GM23248 (cell line): Measurements from ENCODE around the gene ELL2. TPM values are rescaled to one million over a fixed set of nuclear protein-coding genes. Genes with fewer than 3 reads are reported as not detected.

Experiments
- DNase-seq: peaks from one replicate; pipeline ENCODE4 v3.0.0-alpha.2; 2015
- H2AFZ ChIP-seq: fragments of 200-600 bp; sonication (generic); 2 replicates; pipeline ENCODE4 v1.6.1; 2016; ENCODE audit warnings: antibody characterized with exemption
- H3F3A ChIP-seq: fragments of 200-600 bp; sonication (generic); 2 replicates; pipeline ENCODE4 v1.6.1; 2016; ENCODE audit warnings: mild to moderate bottlenecking, antibody characterized with exemption, mixed run types; ENCODE audit not compliant: insufficient read depth
- H3K27ac ChIP-seq: fragments of 200-600 bp; sonication (generic); 2 replicates; pipeline ENCODE4 v1.5.1; 2016; ENCODE audit warnings: mild to moderate bottlenecking
- H3K27me3 ChIP-seq: fragments of 200-600 bp; sonication (generic); replicated peaks from 2 replicates; pipeline ENCODE4 v1.6.1; 2016; ENCODE audit warnings: mild to moderate bottlenecking; ENCODE audit not compliant: insufficient read depth
- H3K36me3 ChIP-seq: fragments of 200-600 bp; sonication (generic); 2 replicates; pipeline ENCODE4 v1.6.1; 2016; ENCODE audit warnings: low read depth, mild to moderate bottlenecking
- H3K4me1 ChIP-seq: fragments of 200-600 bp; sonication (generic); 2 replicates; pipeline ENCODE4 v1.6.1; 2016; ENCODE audit warnings: mild to moderate bottlenecking; ENCODE audit not compliant: insufficient read depth
- H3K4me2 ChIP-seq: fragments of 200-600 bp; sonication (generic); one replicate; pipeline ENCODE4 v1.6.1; 2016; ENCODE audit warnings: mild to moderate bottlenecking; ENCODE audit not compliant: unreplicated experiment
- H3K4me3 ChIP-seq: fragments of 200-600 bp; sonication (generic); 2 replicates; pipeline ENCODE4 v1.5.1; 2016; ENCODE audit warnings: mild to moderate bottlenecking
- H3K79me2 ChIP-seq: fragments of 200-600 bp; sonication (generic); 2 replicates; pipeline ENCODE4 v1.6.1; 2016; ENCODE audit warnings: mild to moderate bottlenecking; ENCODE audit not compliant: insufficient read depth
- H3K9ac ChIP-seq: fragments of 200-600 bp; sonication (generic); 2 replicates; pipeline ENCODE4 v1.6.1; 2016; ENCODE audit warnings: mild to moderate bottlenecking
- H3K9me2 ChIP-seq: fragments of 200-600 bp; sonication (generic); 2 replicates; pipeline ENCODE4 v1.6.1; 2016; ENCODE audit warnings: mixed run types, mild to moderate bottlenecking, moderate library complexity; ENCODE audit not compliant: insufficient read depth
- H3K9me3 ChIP-seq: fragments of 200-600 bp; sonication (generic); one replicate; pipeline ENCODE4 v1.6.1; 2017; ENCODE audit warnings: low read depth
- H4K20me1 ChIP-seq: fragments of 200-600 bp; sonication (generic); 2 replicates; pipeline ENCODE4 v1.6.0; 2016; ENCODE audit not compliant: insufficient read depth
- EZH2 ChIP-seq: fragments of 200-600 bp; sonication (generic); IDR thresholded peaks from 2 replicates; pipeline ENCODE4 v1.6.1; 2018; ENCODE audit warnings: antibody characterized with exemption, mild to moderate bottlenecking; ENCODE audit not compliant: insufficient read depth, poor library complexity, severe bottlenecking
- EZH2phosphoT487 ChIP-seq: fragments of 200-600 bp; sonication (generic); IDR thresholded peaks from 2 replicates; pipeline ENCODE4 v1.6.1; 2018; ENCODE audit warnings: antibody characterized with exemption, moderate library complexity, mild to moderate bottlenecking, low read depth; ENCODE audit not compliant: insufficient read depth
- WGBS, 2 experiments: methylation state at CpG; one replicate each; pipeline ENCODE4 v1.1.6; 2015 to 2017; ENCODE audit warnings: low lambda C conversion rate in 2 of 2, low coverage in 1 of 2; ENCODE audit errors: missing lambda C conversion rate in 2 of 2; 5-methylcytosine and 5-hydroxymethylcytosine counted together
- in situ Hi-C: fragments of 300-500 bp; cut with MboI; formaldehyde crosslinking; loops from 2 replicates; pipeline ENCODE4 v1.15.0; 2020
- polyA plus RNA-seq: library from polyadenylated mRNA; unstranded; fragments of >200 nt; fragmentation: Nextera tagmentation; extraction: Ambion mirVana; gene quantifications from 2 replicates; pipeline ENCODE4 v1.2.1, GENCODE V29; 2016
- total RNA-seq: library from RNA; depleted of rRNA; stranded (reverse); fragments of >200 nt; shearing (Covaris generic); gene quantifications from 2 replicates; pipeline ENCODE4 v1.2.3, GENCODE V29; 2014

ELL2 gene
- total and polyA plus RNA-seq, 2 experiments from 2014 or later = 159 to 243 TPM

GRCh38 chr5:95920822-95921221 lies 40.8 kb downstream of the ELL2 start:
- Histone ChIP-seq H3K9ac (no peak overlapping the region), H3K4me2 (no peak overlapping the region), H3K27ac (peak overlapping the region; percentile 48), H3F3A (peaks cover 98% of the 10 kb centered on the region), H3K9me3 (no peaks in the 10 kb centered on the region), H3K36me3 (peaks cover 76% of the 10 kb centered on the region), H2AFZ (no peak overlapping the region), H3K9me2 (no peaks in the 10 kb centered on the region), H3K79me2 (peaks cover 100% of the 10 kb centered on the region), H4K20me1 (peaks cover 56% of the 10 kb centered on the region), H3K27me3 (no peaks in the 10 kb centered on the region), H3K4me3 (no peak overlapping the region), H3K4me1 (peaks cover 72% of the 10 kb centered on the region)
- no peak for TF ChIP-seq EZH2phosphoT487
- TF ChIP-seq EZH2 = no peak
- DNase-seq = no peak
- in situ Hi-C loops = no loop called here
- 100% methylated on average over 1 of the region's 1 CpG for WGBS, 2 experiments

GRCh38 chr5:95919658-95920057 lies 42.0 kb downstream of the ELL2 start:
- peaks cover 53% of the 10 kb centered on the region for H4K20me1 ChIP-seq
- no peak overlapping the region for H3K4me3 ChIP-seq
- H3K4me2 ChIP-seq = peak overlapping the region; percentile 23
- no peaks in the 10 kb centered on the region for H3K9me2 ChIP-seq
- peaks cover 77% of the 10 kb centered on the region for H3K4me1 ChIP-seq
- in situ Hi-C loops = no loop called here
- no peaks in the 10 kb centered on the region for H3K27me3 ChIP-seq
- DNase-seq = no peak
- WGBS, 2 experiments = 97 to 98% methylated on average over 2 of the region's 2 CpGs
- no peak overlapping the region for H2AFZ ChIP-seq
- peaks cover 96% of the 10 kb centered on the region for H3F3A ChIP-seq
- H3K36me3 ChIP-seq = peaks cover 77% of the 10 kb centered on the region
- H3K79me2 ChIP-seq = peaks cover 100% of the 10 kb centered on the region
- H3K27ac ChIP-seq = peak overlapping the region; percentile 38
- no peaks in the 10 kb centered on the region for H3K9me3 ChIP-seq
- H3K9ac ChIP-seq = 0 out of 2 replicates have a peak overlapping the region, but pooled peaks have one; percentile 10
- TF ChIP-seq EZH2 (no peak), EZH2phosphoT487 (no peak)

GRCh38 chr5:95918421-95919006 lies 43.1 kb downstream of the ELL2 start:
- in situ Hi-C loops = no loop called here
- Histone ChIP-seq H3K9me3 (no peaks in the 10 kb centered on the region), H3K9ac (peak overlapping the region; percentile 6; the same call in 1 of the 2 replicates), H3K9me2 (no peaks in the 10 kb centered on the region), H4K20me1 (peaks cover 47% of the 10 kb centered on the region), H3F3A (peaks cover 91% of the 10 kb centered on the region), H2AFZ (no peak overlapping the region), H3K79me2 (peaks cover 100% of the 10 kb centered on the region), H3K27ac (peak overlapping the region; percentile 38), H3K4me3 (no peak overlapping the region), H3K4me2 (no peak overlapping the region), H3K27me3 (no peaks in the 10 kb centered on the region), H3K4me1 (peaks cover 71% of the 10 kb centered on the region), H3K36me3 (peaks cover 85% of the 10 kb centered on the region)
- WGBS, 2 experiments = 99 to 100% methylated on average over 3 of the region's 3 CpGs
- no peak for DNase-seq
- TF ChIP-seq EZH2 (no peak), EZH2phosphoT487 (no peak)

- peaks cover 69% of the 10 kb centered on the region for H3K4me1 ChIP-seq
- H3K36me3 ChIP-seq = peaks cover 85% of the 10 kb centered on the region
- H3K9me2 ChIP-seq = no peaks in the 10 kb centered on the region
- no peak overlapping the region for H3K4me3 ChIP-seq
- in situ Hi-C loops = no loop called here
- peaks cover 100% of the 10 kb centered on the region for H3K79me2 ChIP-seq
- no peaks in the 10 kb centered on the region for H3K9me3 ChIP-seq
- TF ChIP-seq EZH2phosphoT487 (no peak), EZH2 (no peak)
- H3K27ac ChIP-seq = peak overlapping the region; percentile 38
- H3K4me2 ChIP-seq = peak overlapping the region; percentile 37
- no peaks in the 10 kb centered on the region for H3K27me3 ChIP-seq
- H3K9ac ChIP-seq = no peak overlapping the region
- no peak for DNase-seq
- H2AFZ ChIP-seq = no peak overlapping the region
- H4K20me1 ChIP-seq = peaks cover 47% of the 10 kb centered on the region
- peaks cover 91% of the 10 kb centered on the region for H3F3A ChIP-seq
These were observed 44.4 kb downstream of the ELL2 start for GRCh38 chr5:95917207-95917606.
